Measurements from ENCODE around the gene SPEG.

- TF ChIP-seq CTCF (IDR thresholded peaks at IDR 0.05 in 2 of 3, conservative IDR thresholded peaks at IDR 0.05 in 1 of 3; ENCODE audit: borderline replicate concordance in 1 of 3, insufficient read depth in 1 of 3, low read depth in 2 of 3, low read length in 2 of 3) (no peak), ZFX (IDR thresholded peaks at IDR 0.05) (no peak), ZNF274 (IDR thresholded peaks at IDR 0.05; ENCODE audit: low read depth, low read length) (no peak), ELF1 (IDR thresholded peaks at IDR 0.05; ENCODE audit: borderline replicate concordance, low read depth) (no peak), RAD21 (IDR thresholded peaks at IDR 0.05; ENCODE audit: low read depth) (no peak), EGR1 (IDR thresholded peaks at IDR 0.05; ENCODE audit: low read depth) (no peak), REST (IDR thresholded peaks at IDR 0.05; ENCODE audit: low read depth) (no peak), MAX (IDR thresholded peaks at IDR 0.05) (no peak), EZH2phosphoT487 (IDR thresholded peaks at IDR 0.05; ENCODE audit: borderline replicate concordance) (no peak)
Observed at GRCh38 chr2:219514836-219515235, 80.2 kb downstream of the SPEG start.
